ENCODE data around the gene PRM3.

PRM3 gene

GRCh38 chr16:11250091-11250785 lies 23.2 kb downstream of the PRM3 start:
- in situ Hi-C loops (cut with HindIII; ENCODE audit: low sequenced_read_pairs): loop anchor here (25.0 kb wide), 1 partner anchor 288 kb away; no protein-coding TSS in a partner anchor

- in situ Hi-C loops (cut with HindIII; ENCODE audit: low sequenced_read_pairs): loop anchor here (25.0 kb wide), 1 partner anchor 287 kb away; no protein-coding TSS in a partner anchor
Measured at GRCh38 chr16:11249233-11250061, 24.0 kb downstream of the PRM3 start.

GRCh38 chr16:11248133-11248532 lies 25.3 kb downstream of the PRM3 start:
- in situ Hi-C loops (cut with HindIII; ENCODE audit: low sequenced_read_pairs): no loop called here

GRCh38 chr16:11245988-11246387 lies 27.4 kb downstream of the PRM3 start:
- in situ Hi-C loops (cut with HindIII; ENCODE audit: low sequenced_read_pairs): no loop called here

GRCh38 chr16:11245222-11245737 lies 28.1 kb downstream of the PRM3 start:
- in situ Hi-C loops (cut with HindIII; ENCODE audit: low sequenced_read_pairs): no loop called here

GRCh38 chr16:11242658-11243057 lies 30.8 kb downstream of the PRM3 start:
- in situ Hi-C loops (cut with HindIII; ENCODE audit: low sequenced_read_pairs): no loop called here

- in situ Hi-C loops (cut with HindIII; ENCODE audit: low sequenced_read_pairs): no loop called here
Measured at GRCh38 chr16:11241480-11242204, 31.8 kb downstream of the PRM3 start.

GRCh38 chr16:11240636-11241473 lies 32.6 kb downstream of the PRM3 start:
- in situ Hi-C loops (cut with HindIII; ENCODE audit: low sequenced_read_pairs): no loop called here

GRCh38 chr16:11239644-11240632 lies 33.5 kb downstream of the PRM3 start:
- in situ Hi-C loops (cut with HindIII; ENCODE audit: low sequenced_read_pairs): loop anchor here (10.0 kb wide), 1 partner anchor 155 kb away; no protein-coding TSS in a partner anchor

- in situ Hi-C loops (cut with HindIII; ENCODE audit: low sequenced_read_pairs): loop anchor here (10.0 kb wide), 1 partner anchor 154 kb away; no protein-coding TSS in a partner anchor
Measured at GRCh38 chr16:11238272-11239202, 34.9 kb downstream of the PRM3 start.

GRCh38 chr16:11236461-11237254 lies 36.8 kb downstream of the PRM3 start:
- in situ Hi-C loops (cut with HindIII; ENCODE audit: low sequenced_read_pairs): loop anchor here (10.0 kb wide), 1 partner anchor 152 kb away; no protein-coding TSS in a partner anchor

GRCh38 chr16:11235703-11235991 lies 37.8 kb downstream of the PRM3 start:
- in situ Hi-C loops (cut with HindIII; ENCODE audit: low sequenced_read_pairs): loop anchor here (10.0 kb wide), 1 partner anchor 151 kb away; no protein-coding TSS in a partner anchor

- in situ Hi-C loops (cut with HindIII; ENCODE audit: low sequenced_read_pairs): loop anchor here (10.0 kb wide), 1 partner anchor 150 kb away; no protein-coding TSS in a partner anchor
Measured at GRCh38 chr16:11234884-11235702, 38.3 kb downstream of the PRM3 start.

GRCh38 chr16:11233727-11234376 lies 39.6 kb downstream of the PRM3 start:
- in situ Hi-C loops (cut with HindIII; ENCODE audit: low sequenced_read_pairs): loop anchor here (10.0 kb wide), 1 partner anchor 149 kb away; no protein-coding TSS in a partner anchor
